C4-2B (cell line): ENCODE measurements around the gene TMED1.

Experiments used
- CTCF ChIP-seq: fragments of 450-650 bp; conservative IDR thresholded peaks from 2 replicates; pipeline ENCODE4 v1.5.1; 2017; ENCODE audit warnings: mild to moderate bottlenecking
- ZFX ChIP-seq: fragments of 450-650 bp; IDR thresholded peaks from 2 replicates; pipeline ENCODE4 v1.6.1; 2017

- no peak for TF ChIP-seq CTCF
- TF ChIP-seq ZFX: no peak
Observed at GRCh38 chr19:10874024-10874423, 38.0 kb upstream of the TMED1 start.
